Measurements from ENCODE around the gene COL16A1.

- TF ChIP-seq CTCF (IDR thresholded peaks at IDR 0.05) (no peak), POLR2A (IDR thresholded peaks at IDR 0.05) (no peak), POLR2AphosphoS5 (IDR thresholded peaks at IDR 0.05) (no peak), EP300 (IDR thresholded peaks at IDR 0.05) (no peak)
These were observed 18.0 kb downstream of the COL16A1 start for GRCh38 chr1:31685795-31686194.
